ENCODE data around the gene NTM.

DNA sequence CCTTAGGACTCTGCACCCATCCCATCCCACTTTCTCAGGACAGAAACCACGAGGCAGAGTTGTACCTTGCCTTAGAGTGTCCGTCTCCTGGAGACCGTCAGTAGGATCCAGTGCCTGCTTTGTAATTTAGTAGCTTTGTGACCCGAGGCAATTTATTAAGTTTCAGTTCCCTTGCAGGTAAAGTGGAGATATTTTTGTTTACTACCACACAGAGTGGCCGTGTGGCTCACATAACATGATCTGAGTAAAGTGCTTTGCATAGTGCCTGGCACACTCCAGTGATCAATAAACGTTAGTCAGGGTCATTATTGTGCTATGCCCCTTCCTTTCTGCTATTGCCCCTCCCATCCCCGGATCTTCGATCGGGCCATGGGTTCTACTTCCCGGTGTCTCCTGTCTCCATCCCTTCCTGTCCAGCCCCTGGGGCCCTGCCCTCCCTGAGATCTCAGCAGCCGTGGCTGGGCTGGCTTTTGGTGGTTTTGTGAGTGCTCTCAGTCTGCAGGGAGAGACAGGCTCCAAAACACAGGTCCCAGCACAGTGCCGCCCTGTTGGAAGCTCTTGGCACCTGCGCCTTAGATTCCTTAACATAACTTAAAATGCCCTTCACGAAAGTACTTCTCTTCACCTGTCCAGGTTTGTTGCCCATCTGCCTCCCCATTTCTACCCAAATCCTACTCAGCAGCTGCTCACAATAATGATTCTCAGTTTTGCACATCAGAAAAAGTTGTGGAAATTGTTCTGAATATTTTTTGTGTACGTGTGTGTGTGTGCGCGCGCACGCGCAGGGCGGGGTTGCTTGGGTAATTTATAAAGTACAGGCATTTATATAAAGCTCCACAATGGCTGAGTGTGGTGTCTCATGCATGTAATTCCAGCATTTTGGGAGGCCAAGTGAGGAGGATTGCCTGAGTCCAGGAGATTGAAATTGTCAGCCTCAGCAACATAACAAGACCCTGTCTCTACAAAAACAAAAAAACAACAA is 753.7 kb downstream of the NTM start:
- TF ChIP-seq, protein P1, sequence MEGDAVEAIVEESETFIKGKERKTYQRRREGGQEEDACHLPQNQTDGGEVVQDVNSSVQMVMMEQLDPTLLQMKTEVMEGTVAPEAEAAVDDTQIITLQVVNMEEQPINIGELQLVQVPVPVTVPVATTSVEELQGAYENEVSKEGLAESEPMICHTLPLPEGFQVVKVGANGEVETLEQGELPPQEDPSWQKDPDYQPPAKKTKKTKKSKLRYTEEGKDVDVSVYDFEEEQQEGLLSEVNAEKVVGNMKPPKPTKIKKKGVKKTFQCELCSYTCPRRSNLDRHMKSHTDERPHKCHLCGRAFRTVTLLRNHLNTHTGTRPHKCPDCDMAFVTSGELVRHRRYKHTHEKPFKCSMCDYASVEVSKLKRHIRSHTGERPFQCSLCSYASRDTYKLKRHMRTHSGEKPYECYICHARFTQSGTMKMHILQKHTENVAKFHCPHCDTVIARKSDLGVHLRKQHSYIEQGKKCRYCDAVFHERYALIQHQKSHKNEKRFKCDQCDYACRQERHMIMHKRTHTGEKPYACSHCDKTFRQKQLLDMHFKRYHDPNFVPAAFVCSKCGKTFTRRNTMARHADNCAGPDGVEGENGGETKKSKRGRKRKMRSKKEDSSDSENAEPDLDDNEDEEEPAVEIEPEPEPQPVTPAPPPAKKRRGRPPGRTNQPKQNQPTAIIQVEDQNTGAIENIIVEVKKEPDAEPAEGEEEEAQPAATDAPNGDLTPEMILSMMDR (IDR thresholded peaks at IDR 0.05), result no peak
- TF ChIP-seq POLR2A (IDR thresholded peaks at IDR 0.05), result no peak

All from breast epithelium (tissue), 3 donors.